Esophagus squamous epithelium (tissue), 4 donors: Measurements from ENCODE around the gene DST.

Experiments
- POLR2A ChIP-seq, 4 donors: fragments of 450-650 bp; IDR thresholded peaks; one replicate each; pipeline ENCODE4 v1.6.1; 2017; ENCODE audit warnings: antibody characterized with exemption in 4 of 4, mild to moderate bottlenecking in 4 of 4, moderate library complexity in 3 of 4
- TF ChIP-seq, protein P1 (sequence below), 6 experiments: fragments of 450-650 bp in 4 of 6; fragments of 200-600 bp in 2 of 6; sonication (generic) in 2 of 6; IDR thresholded peaks; one replicate each; pipeline ENCODE4 v1.5.1; 2016 to 2019; ENCODE audit warnings: antibody characterized with exemption in 6 of 6, mild to moderate bottlenecking in 4 of 6, moderate library complexity in 4 of 6

DNA sequence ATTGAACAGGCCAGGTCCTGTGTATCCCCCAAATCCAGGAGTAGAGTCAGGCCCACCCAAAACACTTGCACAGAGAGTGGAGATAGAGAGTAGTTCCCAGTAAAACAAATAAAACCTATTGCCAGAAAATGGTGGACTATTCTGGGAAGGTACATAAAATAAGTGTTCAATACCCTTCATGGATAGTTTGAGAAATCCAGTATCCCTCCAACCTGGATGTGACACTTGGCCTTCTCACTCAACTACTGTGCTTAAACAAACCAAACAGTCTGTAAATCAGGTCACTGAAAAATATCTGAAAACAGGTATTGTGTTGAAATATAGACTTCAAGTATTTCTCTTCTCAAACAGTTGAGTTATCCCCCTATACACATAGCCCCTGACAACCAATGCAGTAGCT, 233.7 kb downstream of the DST start:
- TF ChIP-seq, protein P1, sequence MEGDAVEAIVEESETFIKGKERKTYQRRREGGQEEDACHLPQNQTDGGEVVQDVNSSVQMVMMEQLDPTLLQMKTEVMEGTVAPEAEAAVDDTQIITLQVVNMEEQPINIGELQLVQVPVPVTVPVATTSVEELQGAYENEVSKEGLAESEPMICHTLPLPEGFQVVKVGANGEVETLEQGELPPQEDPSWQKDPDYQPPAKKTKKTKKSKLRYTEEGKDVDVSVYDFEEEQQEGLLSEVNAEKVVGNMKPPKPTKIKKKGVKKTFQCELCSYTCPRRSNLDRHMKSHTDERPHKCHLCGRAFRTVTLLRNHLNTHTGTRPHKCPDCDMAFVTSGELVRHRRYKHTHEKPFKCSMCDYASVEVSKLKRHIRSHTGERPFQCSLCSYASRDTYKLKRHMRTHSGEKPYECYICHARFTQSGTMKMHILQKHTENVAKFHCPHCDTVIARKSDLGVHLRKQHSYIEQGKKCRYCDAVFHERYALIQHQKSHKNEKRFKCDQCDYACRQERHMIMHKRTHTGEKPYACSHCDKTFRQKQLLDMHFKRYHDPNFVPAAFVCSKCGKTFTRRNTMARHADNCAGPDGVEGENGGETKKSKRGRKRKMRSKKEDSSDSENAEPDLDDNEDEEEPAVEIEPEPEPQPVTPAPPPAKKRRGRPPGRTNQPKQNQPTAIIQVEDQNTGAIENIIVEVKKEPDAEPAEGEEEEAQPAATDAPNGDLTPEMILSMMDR (IDR thresholded peaks at IDR 0.05): no peak
- TF ChIP-seq POLR2A (IDR thresholded peaks at IDR 0.05): no peak
